ENCODE data around the gene MUC13.

MUC13 gene

DNA sequence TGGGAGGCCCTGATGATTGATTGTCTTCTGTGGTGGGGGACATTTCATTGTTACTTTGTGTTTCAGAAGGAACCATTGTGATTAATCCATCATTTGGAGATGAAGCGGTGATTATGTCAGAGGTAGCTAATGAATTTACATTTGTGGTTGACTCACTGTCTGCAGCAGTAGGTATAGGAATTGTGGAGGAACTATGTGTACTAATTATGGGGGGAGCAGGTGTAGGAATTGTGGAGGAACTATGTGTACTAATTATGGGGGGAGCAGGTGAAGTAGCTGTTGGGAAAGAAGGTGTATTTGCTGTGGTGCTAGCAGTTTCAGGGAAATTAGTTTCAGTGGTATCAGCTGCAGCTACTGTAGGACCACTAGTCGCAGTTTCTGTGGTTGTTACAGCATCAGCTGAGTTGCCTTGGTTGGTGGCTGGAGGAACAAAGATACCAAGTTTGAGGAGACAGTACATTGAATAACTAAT lies 6.9 kb downstream of the MUC13 start:
- H3K36me3 Mint-ChIP-seq: no peaks in the 10 kb centered on the region
- H3K4me3 Mint-ChIP-seq: no peak overlapping the region
- H3K9me3 Mint-ChIP-seq: no peaks in the 10 kb centered on the region
- no peak overlapping the region for H3K27ac Mint-ChIP-seq
- no peaks in the 10 kb centered on the region for H3K4me1 Mint-ChIP-seq
- H3K27me3 Mint-ChIP-seq: peaks cover 3% of the 10 kb centered on the region

DNA sequence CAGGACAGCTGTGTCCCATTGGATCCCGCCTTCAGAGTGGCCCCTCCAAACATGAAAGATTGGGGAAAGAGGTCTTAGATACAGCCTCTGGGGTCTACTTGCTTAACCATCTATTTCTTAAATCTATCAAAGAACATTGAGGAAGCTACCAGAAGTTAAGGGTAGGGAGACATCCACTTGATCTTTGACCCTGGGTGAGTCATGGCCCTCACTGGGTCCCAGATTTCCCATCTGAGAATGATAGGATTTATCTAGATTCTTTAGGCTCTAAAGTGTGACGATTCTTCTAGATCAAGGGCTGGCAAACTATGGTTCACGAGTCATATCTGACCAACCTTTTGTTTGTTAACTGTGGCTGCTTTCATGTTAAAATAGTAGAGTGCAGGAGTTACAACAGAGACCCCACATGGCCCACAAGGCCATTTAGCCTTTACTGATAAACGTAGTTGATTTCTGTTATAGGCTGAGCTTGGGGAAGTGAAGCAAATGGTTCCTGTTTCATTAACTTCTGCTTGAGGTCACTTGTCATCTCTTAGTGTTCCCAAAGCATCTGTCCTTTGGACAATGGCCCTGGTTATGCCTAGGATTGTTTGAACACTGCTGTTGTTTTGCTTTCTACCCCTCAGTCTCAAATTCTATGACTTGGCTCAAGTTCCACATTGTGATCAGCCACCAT lies 8.0 kb downstream of the MUC13 start:
- Mint-ChIP-seq H3K9me3 (no peaks in the 10 kb centered on the region), H3K27ac (no peak overlapping the region), H3K36me3 (no peaks in the 10 kb centered on the region), H3K4me1 (no peaks in the 10 kb centered on the region), H3K27me3 (peaks cover 3% of the 10 kb centered on the region), H3K4me3 (no peak overlapping the region)

DNA sequence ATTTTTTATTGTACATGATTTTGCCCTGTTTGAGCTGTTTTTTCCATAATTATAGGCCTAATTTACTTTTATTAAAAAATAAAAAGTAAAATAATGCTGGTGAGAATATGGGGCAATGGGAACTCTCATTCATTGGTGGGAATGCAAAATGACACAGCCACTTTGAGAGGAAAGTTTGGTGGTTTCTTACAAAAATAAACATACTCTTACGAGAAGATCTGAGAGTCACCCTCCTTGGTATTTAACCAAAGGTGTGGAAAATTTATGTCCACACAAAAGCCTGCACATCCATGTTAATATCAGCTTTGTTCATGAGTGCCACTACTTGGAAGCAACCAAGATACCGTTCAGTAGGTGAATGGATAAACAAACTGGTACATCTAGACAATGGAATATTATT lies 9.8 kb downstream of the MUC13 start:
- Mint-ChIP-seq H3K27me3 (peaks cover 2% of the 10 kb centered on the region), H3K9me3 (no peaks in the 10 kb centered on the region), H3K4me1 (no peaks in the 10 kb centered on the region), H3K36me3 (no peaks in the 10 kb centered on the region), H3K4me3 (no peak overlapping the region), H3K27ac (no peak overlapping the region)

DNA sequence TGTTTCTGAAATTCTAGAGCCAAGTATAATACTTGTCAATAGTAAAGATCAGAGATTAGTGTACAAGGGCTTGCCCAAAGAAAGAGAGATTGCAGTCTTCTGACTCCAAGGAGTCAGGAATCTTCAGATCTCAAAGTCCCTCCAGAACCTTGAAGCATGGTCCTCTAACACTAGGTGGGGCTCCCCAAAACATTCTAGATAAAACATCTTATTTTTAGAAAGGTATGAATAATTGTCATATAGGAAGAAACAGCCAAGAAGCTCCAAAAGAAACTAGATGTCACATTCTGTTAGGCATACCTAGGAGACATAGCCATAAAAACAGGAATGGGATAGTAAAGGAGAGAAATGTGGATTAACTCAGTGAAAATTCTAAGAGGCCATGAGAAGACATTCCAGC lies 10.7 kb downstream of the MUC13 start:
- Mint-ChIP-seq H3K4me3 (no peak overlapping the region), H3K27ac (no peak overlapping the region), H3K27me3 (peaks cover 2% of the 10 kb centered on the region), H3K36me3 (no peaks in the 10 kb centered on the region), H3K4me1 (no peaks in the 10 kb centered on the region), H3K9me3 (no peaks in the 10 kb centered on the region)

DNA sequence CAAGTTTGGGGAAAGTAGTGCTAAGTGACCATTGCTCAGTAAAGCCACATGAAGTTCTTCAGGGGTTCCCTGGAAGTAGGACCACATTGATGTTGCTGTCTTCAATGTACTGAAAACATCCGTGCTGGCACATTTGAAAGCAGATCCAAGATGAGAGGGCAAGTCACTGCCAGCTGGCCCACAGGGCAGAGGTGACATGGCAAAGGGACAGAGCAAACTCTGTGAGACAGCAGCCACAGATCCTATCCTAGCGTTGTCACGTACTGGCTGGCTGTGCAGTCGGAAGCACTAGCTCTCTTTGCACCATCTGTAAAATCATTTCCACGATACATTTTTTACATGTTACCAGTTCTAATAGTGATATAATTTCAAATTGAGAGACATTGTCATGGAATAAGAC lies 13.8 kb downstream of the MUC13 start:
- no peak overlapping the region for H3K4me3 Mint-ChIP-seq
- no peaks in the 10 kb centered on the region for H3K36me3 Mint-ChIP-seq
- H3K4me1 Mint-ChIP-seq: no peaks in the 10 kb centered on the region
- peaks cover 2% of the 10 kb centered on the region for H3K27me3 Mint-ChIP-seq
- no peaks in the 10 kb centered on the region for H3K9me3 Mint-ChIP-seq
- no peak overlapping the region for H3K27ac Mint-ChIP-seq

DNA sequence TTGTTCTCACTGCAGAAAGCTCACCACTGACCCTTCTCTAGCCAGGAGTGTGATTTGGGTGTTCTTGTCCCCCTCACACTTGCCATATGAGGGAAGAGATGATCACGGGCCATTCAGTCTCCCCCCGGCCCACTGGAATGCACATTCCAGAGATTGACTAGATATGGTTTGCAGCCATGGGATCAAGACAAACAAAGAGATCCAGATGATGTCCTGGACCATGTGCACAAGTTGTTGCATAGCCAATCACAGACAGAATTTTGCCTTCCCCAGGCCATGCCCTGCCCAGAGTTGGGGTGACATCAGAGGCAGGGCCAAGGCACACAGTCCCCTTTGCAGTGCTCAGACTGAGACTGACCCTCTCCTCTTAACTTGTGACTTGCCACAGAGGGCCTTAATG lies 14.8 kb downstream of the MUC13 start:
- Mint-ChIP-seq H3K36me3 (no peaks in the 10 kb centered on the region), H3K4me1 (no peaks in the 10 kb centered on the region), H3K9me3 (no peaks in the 10 kb centered on the region), H3K27ac (no peak overlapping the region), H3K4me3 (no peak overlapping the region), H3K27me3 (peaks cover 2% of the 10 kb centered on the region)

DNA sequence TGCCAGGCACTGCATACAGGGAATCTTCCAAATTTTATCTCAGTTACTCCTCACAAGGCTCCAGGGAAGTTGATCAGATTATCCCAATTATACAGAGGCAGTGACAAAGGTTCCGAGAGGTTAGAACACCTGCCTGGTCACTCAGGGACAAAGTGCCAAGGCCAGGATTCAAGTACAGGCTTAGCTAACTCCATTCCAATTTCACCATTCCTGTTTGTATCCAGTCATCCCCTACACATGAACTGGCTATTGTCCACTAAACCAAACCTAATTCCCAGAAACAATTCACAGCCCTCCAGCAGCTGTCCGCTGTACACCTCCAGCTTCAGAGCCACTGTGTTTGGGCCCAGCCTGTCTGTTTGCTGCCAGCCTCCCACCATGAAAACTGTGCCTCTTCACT lies 16.0 kb downstream of the MUC13 start:
- no peak overlapping the region for H3K4me3 Mint-ChIP-seq
- no peak overlapping the region for H3K27ac Mint-ChIP-seq
- no peaks in the 10 kb centered on the region for H3K9me3 Mint-ChIP-seq
- H3K36me3 Mint-ChIP-seq: no peaks in the 10 kb centered on the region
- peaks cover 2% of the 10 kb centered on the region for H3K27me3 Mint-ChIP-seq
- no peaks in the 10 kb centered on the region for H3K4me1 Mint-ChIP-seq

DNA sequence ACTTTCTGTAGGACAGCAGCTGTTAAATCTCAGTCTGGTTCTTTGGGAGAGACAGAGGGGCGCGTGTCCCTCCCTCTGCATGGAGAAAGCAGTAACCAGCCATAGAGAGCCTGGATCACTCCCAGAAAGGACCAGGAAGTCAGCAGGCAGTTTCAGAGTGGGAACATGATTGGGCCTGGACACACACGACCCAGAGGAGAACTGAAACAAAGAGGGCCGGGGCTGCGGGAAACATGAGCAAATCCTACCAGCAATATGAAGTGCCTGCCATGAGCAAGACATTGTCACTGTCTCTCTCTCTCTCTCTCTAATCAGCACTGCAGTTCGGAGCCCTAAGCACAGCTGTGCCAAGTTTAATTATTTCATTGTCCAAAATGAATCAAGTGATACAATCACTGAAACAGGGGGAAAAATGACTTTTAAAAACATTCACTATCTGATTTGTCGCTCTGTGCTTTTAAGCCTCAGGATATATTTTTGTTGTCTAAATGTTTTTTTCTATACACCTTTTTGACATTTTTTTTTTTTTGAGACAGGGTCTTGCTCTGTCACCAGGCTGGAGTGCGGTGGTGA lies 17.6 kb downstream of the MUC13 start:
- Mint-ChIP-seq H3K36me3 (no peaks in the 10 kb centered on the region), H3K27me3 (peaks cover 2% of the 10 kb centered on the region), H3K4me3 (no peak overlapping the region), H3K9me3 (no peaks in the 10 kb centered on the region), H3K27ac (no peak overlapping the region), H3K4me1 (no peaks in the 10 kb centered on the region)

DNA sequence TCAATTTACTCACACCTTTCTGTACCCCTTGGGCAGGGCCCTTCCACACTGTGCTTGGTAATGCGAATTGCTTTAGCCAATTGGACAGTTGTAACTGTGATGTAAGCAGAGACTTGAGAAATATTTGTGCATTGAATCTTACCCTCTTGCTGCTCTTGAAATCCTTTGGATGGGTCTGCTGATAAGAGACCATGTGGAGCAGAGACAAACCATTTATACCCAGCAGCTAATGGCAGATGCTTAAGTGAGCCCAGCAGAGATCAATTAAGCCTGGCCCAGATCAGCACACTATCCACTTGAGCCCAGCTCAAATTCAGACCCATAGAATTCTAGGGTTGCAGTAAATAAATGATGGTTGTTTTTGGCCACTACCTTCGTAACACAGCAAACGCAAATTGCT lies 19.3 kb downstream of the MUC13 start:
- no peak overlapping the region for H3K4me3 Mint-ChIP-seq
- peaks cover 2% of the 10 kb centered on the region for H3K27me3 Mint-ChIP-seq
- no peak overlapping the region for H3K27ac Mint-ChIP-seq
- no peaks in the 10 kb centered on the region for H3K9me3 Mint-ChIP-seq
- H3K36me3 Mint-ChIP-seq: no peaks in the 10 kb centered on the region
- H3K4me1 Mint-ChIP-seq: no peaks in the 10 kb centered on the region

DNA sequence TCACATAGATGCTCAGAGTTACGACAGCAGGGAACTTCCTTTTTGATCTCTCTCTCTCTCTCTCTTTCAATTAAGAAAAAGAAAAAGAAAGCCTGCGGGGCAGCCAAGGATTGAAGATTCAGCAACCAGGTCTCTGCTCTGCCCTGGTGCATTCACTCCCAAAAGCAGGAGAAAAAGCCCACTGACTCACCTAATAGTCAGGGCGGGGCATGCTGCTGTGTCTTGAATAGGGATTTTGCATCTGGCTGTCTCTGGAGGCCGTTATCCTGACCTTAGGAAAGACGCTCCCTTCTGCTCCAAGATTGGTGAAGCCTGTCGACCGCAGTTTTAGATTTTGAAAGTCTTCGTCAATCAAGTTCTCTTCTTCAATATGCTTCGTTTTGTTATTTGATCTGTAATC lies 26.6 kb downstream of the MUC13 start:
- Mint-ChIP-seq H3K4me1 (no peaks in the 10 kb centered on the region), H3K27me3 (peaks cover 7% of the 10 kb centered on the region), H3K36me3 (no peaks in the 10 kb centered on the region), H3K27ac (no peak overlapping the region), H3K4me3 (no peak overlapping the region), H3K9me3 (no peaks in the 10 kb centered on the region)

DNA sequence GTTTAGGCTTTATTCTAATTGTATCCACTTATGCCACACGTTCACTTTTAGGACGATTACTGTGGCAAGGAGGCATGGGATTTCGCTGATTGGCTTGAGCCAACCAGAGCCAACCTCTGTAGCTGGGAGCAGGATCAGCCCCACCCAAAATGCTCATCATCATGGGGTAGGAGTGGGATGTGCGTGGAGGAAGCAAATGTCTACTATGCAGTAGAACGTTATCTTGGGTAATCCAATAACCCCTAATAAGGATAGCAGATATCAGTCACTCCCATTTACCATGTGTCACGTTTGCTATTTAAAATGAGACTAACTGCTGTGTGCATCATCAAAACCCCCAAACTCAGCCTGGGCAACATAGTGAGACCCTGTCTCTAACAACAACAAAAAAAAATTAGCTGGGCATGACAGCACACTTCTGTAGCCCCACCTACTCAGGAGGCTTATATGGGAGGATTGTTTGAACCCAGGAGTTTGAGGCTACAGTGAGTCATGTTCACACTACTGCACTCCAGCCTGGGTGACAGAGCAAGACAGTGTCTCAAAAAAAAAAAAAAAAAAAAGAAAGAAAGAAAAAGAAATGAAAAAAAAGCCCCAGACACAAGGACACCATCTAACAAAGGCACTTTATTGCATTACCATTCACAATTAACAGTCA lies 29.6 kb downstream of the MUC13 start:
- H3K4me3 Mint-ChIP-seq: no peak overlapping the region
- no peaks in the 10 kb centered on the region for H3K9me3 Mint-ChIP-seq
- H3K27ac Mint-ChIP-seq: no peak overlapping the region
- H3K36me3 Mint-ChIP-seq: no peaks in the 10 kb centered on the region
- peaks cover 5% of the 10 kb centered on the region for H3K27me3 Mint-ChIP-seq
- H3K4me1 Mint-ChIP-seq: peaks cover 15% of the 10 kb centered on the region

DNA sequence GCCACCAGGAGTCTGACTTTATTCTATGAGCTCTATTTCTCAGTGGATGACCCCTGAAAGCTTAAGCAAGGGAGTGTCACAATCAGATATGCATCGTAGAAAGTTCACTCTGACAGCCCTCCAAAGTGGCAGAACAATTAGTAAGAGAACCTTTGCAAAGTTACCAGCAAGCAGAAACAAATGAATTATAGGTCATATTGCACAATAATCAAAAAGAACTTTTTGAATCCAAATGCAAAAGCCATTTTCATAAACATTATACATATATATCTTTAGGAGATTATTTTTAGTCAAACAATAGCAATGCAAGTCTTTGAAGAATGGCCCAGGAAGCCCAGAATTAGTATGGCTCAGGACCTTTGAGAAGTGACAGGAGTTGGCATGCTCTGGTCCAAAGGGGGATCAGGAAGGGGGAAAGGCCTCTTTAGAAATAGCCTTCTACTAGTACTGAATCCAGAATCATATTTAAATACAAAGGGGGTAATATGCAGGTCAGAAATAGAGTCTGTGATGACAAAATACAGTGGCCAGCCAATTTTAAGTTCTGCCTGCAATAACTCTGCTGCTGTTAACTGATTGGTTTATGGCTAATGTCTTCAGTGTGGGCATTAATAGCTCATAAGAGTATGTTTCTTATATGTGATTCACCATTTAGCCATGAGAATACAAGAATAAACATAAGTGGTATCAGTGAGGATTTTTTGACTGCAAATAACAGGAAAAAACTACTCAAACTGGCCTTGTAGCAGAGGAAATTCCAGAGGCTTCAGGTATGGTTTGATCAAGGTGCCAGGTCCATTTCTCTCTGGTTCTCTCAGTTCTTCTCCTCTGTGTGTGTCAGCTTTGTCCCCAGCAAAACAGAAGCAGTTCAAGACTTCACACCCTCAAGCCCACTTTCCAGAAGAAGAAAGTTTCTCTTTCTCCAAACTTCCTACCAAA lies 30.4 kb downstream of the MUC13 start:
- no peaks in the 10 kb centered on the region for H3K9me3 Mint-ChIP-seq
- H3K27ac Mint-ChIP-seq: no peak overlapping the region
- H3K4me1 Mint-ChIP-seq: peaks cover 15% of the 10 kb centered on the region
- peaks cover 5% of the 10 kb centered on the region for H3K27me3 Mint-ChIP-seq
- no peak overlapping the region for H3K4me3 Mint-ChIP-seq
- H3K36me3 Mint-ChIP-seq: no peaks in the 10 kb centered on the region

DNA sequence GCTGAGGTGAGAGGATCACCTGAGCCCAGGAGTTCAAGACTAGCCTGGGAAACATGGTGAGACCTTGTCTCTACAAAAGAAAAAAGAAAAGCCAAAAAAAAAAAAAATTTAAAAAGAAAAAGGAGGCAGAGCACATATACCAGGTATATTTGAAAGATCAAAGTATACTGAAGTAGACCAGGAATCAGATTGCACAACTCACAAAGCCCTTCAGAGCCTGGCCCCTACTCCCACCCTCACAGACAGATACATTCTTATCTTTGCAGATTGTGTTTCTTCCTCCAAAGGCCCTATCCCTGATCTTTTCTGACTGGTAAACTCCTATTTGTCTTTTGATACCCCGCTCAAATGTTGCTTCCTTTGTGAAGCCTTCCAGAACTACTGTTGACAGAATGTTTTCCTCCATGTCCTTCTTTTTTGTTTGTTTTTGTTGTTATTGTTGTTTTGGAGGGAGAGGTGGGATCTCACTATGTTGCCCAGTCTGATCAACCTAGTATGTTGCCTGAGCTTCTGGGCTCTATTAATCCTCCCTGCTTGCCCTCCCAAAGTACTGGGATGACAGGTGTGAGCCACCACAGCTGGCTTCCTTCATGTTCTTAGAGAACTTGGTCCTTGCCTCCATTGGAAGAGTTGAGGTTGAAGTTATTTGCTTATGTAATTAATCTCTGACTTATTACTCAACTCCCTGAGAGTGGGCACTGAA lies 37.6 kb downstream of the MUC13 start:
- no peaks in the 10 kb centered on the region for H3K27me3 Mint-ChIP-seq
- H3K9me3 Mint-ChIP-seq: no peaks in the 10 kb centered on the region
- peaks cover 15% of the 10 kb centered on the region for H3K4me1 Mint-ChIP-seq
- no peak overlapping the region for H3K4me3 Mint-ChIP-seq
- no peaks in the 10 kb centered on the region for H3K36me3 Mint-ChIP-seq
- H3K27ac Mint-ChIP-seq: no peak overlapping the region

DNA sequence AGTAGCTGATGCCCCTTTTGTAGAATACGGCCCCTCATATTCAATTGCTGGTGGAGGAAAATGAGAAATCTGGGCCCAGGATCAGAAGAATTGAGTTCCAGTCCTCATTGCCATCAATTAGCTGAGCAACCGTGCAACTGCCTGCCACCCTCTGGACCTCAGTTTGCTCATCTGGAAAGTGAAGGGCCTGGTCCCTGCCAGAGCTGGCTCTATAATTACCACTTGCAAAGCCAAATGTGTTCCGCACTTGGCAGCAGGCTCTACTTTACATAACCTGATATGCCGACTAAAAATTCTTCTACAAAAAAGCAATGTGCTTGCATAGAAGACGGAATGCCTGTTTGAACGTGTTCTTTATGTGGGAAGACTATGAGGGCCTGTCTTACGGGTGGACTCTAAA lies 38.8 kb downstream of the MUC13 start:
- H3K4me1 Mint-ChIP-seq: peaks cover 8% of the 10 kb centered on the region
- no peak overlapping the region for H3K4me3 Mint-ChIP-seq
- no peak overlapping the region for H3K27ac Mint-ChIP-seq
- no peaks in the 10 kb centered on the region for H3K9me3 Mint-ChIP-seq
- H3K36me3 Mint-ChIP-seq: no peaks in the 10 kb centered on the region
- peaks cover 1% of the 10 kb centered on the region for H3K27me3 Mint-ChIP-seq

DNA sequence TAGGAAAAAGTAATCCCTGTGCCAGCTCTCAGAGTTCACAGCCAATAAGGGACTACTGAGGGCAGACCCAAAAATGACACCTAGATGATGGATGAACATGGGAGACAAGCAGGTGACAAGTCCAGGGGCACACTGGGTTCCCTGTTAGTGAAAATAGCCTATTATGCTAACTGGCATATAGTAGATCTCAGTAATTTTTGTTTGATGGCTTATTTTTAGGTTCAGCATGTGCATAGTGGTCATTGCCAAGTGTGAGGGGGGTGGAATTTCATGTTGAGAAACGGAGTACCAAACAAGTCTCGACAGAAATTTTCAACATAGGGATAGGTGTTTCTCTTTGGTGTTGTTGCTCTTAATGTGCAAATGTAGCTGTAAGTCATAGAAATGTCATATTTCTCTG lies 41.0 kb downstream of the MUC13 start:
- Mint-ChIP-seq H3K9me3 (no peaks in the 10 kb centered on the region), H3K27ac (no peak overlapping the region), H3K4me3 (no peak overlapping the region), H3K36me3 (no peaks in the 10 kb centered on the region), H3K27me3 (peaks cover 9% of the 10 kb centered on the region), H3K4me1 (no peaks in the 10 kb centered on the region)

Data from activated naive CD4-positive, alpha-beta T cell treated with anti-CD3 and anti-CD28 coated beads, Interleukin-2, amount 50 U/mL, for 24 hours (primary cell).